Psoas muscle (tissue), 8 donors: Measurements from ENCODE around the gene CP. TPM values are rescaled to one million over a fixed set of nuclear protein-coding genes. Genes with fewer than 3 reads are reported as not detected.
"Not testable (repeated sequence)": the region's sequence is repeated elsewhere in the genome, so short reads cannot be mapped to it uniquely, and the experiment has no call there.

Source experiments
- ATAC-seq, 4 donors: fragments of 200-7000 bp; cut with Tn5 transposase; one replicate each; pipeline ENCODE4 v1.9.1; 2020; ENCODE audit warnings: moderate library complexity in 3 of 4, mild to moderate bottlenecking in 2 of 4
- DNase-seq, 2 donors: peaks; one replicate each; pipeline ENCODE4 v3.0.0-alpha.2; 2020
- H3K27ac ChIP-seq: fragments of 200-600 bp; one replicate; pipeline ENCODE4 v1.8.0; 2022
- H3K27me3 ChIP-seq, 3 donors: fragments of 200-600 bp in 1 of 3; one replicate each; pipeline versions ENCODE4 v1.6.1 to v1.8.0; 2013 to 2022; ENCODE audit warnings: low read length in 2 of 3, mild to moderate bottlenecking in 2 of 3, moderate library complexity in 1 of 3; ENCODE audit not compliant: insufficient read depth in 3 of 3
- H3K36me3 ChIP-seq, 2 donors: fragments of 200-600 bp in 1 of 2; one replicate each; pipeline versions ENCODE4 v1.6.1 to v1.8.0; 2013 to 2022; ENCODE audit warnings: low read depth in 1 of 2, mild to moderate bottlenecking in 1 of 2, moderate library complexity in 1 of 2; ENCODE audit not compliant: insufficient read depth in 1 of 2
- H3K4me1 ChIP-seq: fragments of 200-600 bp; one replicate; pipeline ENCODE4 v1.8.0; 2022
- H3K4me3 ChIP-seq: fragments of 200-600 bp; one replicate; pipeline ENCODE4 v1.8.0; 2022; ENCODE audit warnings: mild to moderate bottlenecking
- H3K9me3 ChIP-seq: fragments of 200-600 bp; one replicate; pipeline ENCODE4 v1.8.0; 2022
- CTCF ChIP-seq: fragments of 200-600 bp; IDR thresholded peaks from one replicate; pipeline ENCODE4 v1.8.0; 2022; ENCODE audit warnings: antibody characterized with exemption
- WGBS, 3 donors: extraction: QIAGEN DNeasy Blood & Tissue Kit; methylation state at CpG; one replicate each; pipeline versions ENCODE4 v1.1.6 to v1.1.7; 2013; 5-methylcytosine and 5-hydroxymethylcytosine counted together
- intact Hi-C, 2 donors: fragments of 100-400 bp; cut with DNase I; formaldehyde crosslinking; loops; one replicate each; pipeline versions ENCODE4 v1.11.0 to v1.14.2; 2022
- polyA plus RNA-seq, 3 donors: library from polyadenylated mRNA; stranded (reverse); fragments of 200-250 nt; gene quantifications; one replicate each; pipeline ENCODE4 v1.2.3, GENCODE V29; 2013
- total RNA-seq, 4 donors: library from RNA; stranded (reverse); fragmentation: NEBNext Ultra II Directional in 2 of 4; extraction: Animal tissue kit (Norgen Biotek cat#: 25700) in 2 of 4; gene quantifications; one replicate each; pipeline versions ENCODE4 v1.2.1 to v1.2.4, GENCODE V29; 2021 to 2023
- donor health status: healthy with polysubstance abuse.
- donor health status: DM: no; HTN: no; CAD: no; lungs with moderate emphysema.
- donor health status: Bipolar disorder and iron deficiency.
- donor health status: healthy.
- donor health status: DM: yes; HTN: yes; CAD: no.
- donor health status: DM: no; HTN: no; CAD: no.
- donor health status: DM: no; HTN: no; CAD: no.
- donor health status: DM: yes; HTN: yes; CAD: no.

The CP gene
- total and polyA plus RNA-seq, 7 donors, result 0.23 to 3.5 (median 2.2) TPM

- ATAC-seq (peak; percentile 87 to 95 (median 92)), DNase-seq (no peak)
- no peak for TF ChIP-seq CTCF
- 12 to 20% (median 15%) methylated on average over 9 of the region's 9 CpGs for WGBS, 3 donors
- Histone ChIP-seq H3K4me3 (peak overlapping the region; percentile 56), H3K4me1 (peaks cover 4% of the 10 kb centered on the region), H3K27ac (peak overlapping the region; percentile 79), H3K27me3 (no peaks in the 10 kb centered on the region), H3K9me3 (no peaks in the 10 kb centered on the region), H3K36me3 (no peaks in the 10 kb centered on the region)
- intact Hi-C loops, result no loop called here
These were observed 3.3 kb upstream of the CP start for GRCh38 chr3:149224736-149225594.

- no peak for DNase-seq
These were observed 1.8 kb upstream of the CP start for GRCh38 chr3:149223461-149223820.

GRCh38 chr3:149219380-149220121 lies 2.1 kb downstream of the CP start:
- H3K4me1 ChIP-seq, H3K9me3 ChIP-seq, H3K27me3 ChIP-seq, ATAC-seq, H3K4me3 ChIP-seq, DNase-seq, H3K27ac ChIP-seq, H3K36me3 ChIP-seq: not testable (repeated sequence)
- 81 to 92% (median 88%) methylated on average over 1 of the region's 1 CpG for WGBS, 3 donors
- intact Hi-C loops, result loop anchor here in 1 of 2 donors (2.0 kb wide), 1 partner anchor 15 kb away; no protein-coding TSS in a partner anchor

More at GRCh38 chr3:149223461-149223820, 1.8 kb upstream of the CP start:
- H3K9me3 ChIP-seq, result no peaks in the 10 kb centered on the region
- H3K4me1 ChIP-seq, result peaks cover 4% of the 10 kb centered on the region
- intact Hi-C loops, result no loop called here
- TF ChIP-seq CTCF, result no peak
- 90 to 93% (median 93%) methylated on average over 6 of the region's 6 CpGs for WGBS, 3 donors
- no peak overlapping the region for H3K4me3 ChIP-seq
- no peak for ATAC-seq
- no peak overlapping the region for H3K27ac ChIP-seq
- H3K27me3 ChIP-seq, result no peaks in the 10 kb centered on the region
- H3K36me3 ChIP-seq, result no peaks in the 10 kb centered on the region

GRCh38 chr3:149217347-149217746 lies 4.3 kb downstream of the CP start:
- WGBS, 3 donors, result 88 to 92% (median 89%) methylated on average over 5 of the region's 5 CpGs
- DNase-seq, result no peak
- Histone ChIP-seq H3K27ac (no peak overlapping the region), H3K4me1 (peaks cover 3% of the 10 kb centered on the region), H3K9me3 (no peaks in the 10 kb centered on the region), H3K4me3 (no peak overlapping the region), H3K27me3 (no peaks in the 10 kb centered on the region), H3K36me3 (no peaks in the 10 kb centered on the region)
- intact Hi-C loops, result no loop called here
- no peak for TF ChIP-seq CTCF
- ATAC-seq, result no peak

- WGBS, 3 donors, result 63 to 79% (median 67%) methylated on average over 4 of the region's 4 CpGs
- H3K27ac ChIP-seq, result no peak overlapping the region
These were observed 5.3 kb downstream of the CP start for GRCh38 chr3:149216193-149216869.

More at GRCh38 chr3:149216193-149216869, 5.3 kb downstream of the CP start:
- DNase-seq (no peak), ATAC-seq (no peak)
- no peak for TF ChIP-seq CTCF
- Histone ChIP-seq H3K27me3 (no peaks in the 10 kb centered on the region), H3K36me3 (no peaks in the 10 kb centered on the region), H3K9me3 (no peaks in the 10 kb centered on the region), H3K4me3 (no peak overlapping the region), H3K4me1 (peaks cover 3% of the 10 kb centered on the region)
- intact Hi-C loops, result no loop called here
